Endothelial cell of umbilical vein (primary cell): ENCODE data around the gene TENT5C.

Experiments used
- GATA2 ChIP-seq: IDR thresholded peaks from 2 replicates; pipeline ENCODE4 v1.7.0; 2011; ENCODE audit warnings: low read depth, mild to moderate bottlenecking, moderate library complexity, mixed read lengths, low read length; ENCODE audit not compliant: insufficient read length, insufficient read depth
- TF ChIP-seq, protein P1 (sequence below), 2 donors: IDR thresholded peaks; 1 replicate in 1 of 2; 2 replicates in 1 of 2; pipeline ENCODE4 v1.5.1; 2011; ENCODE audit warnings: low read length in 2 of 2, mild to moderate bottlenecking in 2 of 2, moderate library complexity in 2 of 2, control low read depth in 1 of 2, inconsistent platforms in 1 of 2, low read depth in 1 of 2; ENCODE audit not compliant: insufficient read depth in 1 of 2; ENCODE audit errors: extremely low read depth in 1 of 2

DNA sequence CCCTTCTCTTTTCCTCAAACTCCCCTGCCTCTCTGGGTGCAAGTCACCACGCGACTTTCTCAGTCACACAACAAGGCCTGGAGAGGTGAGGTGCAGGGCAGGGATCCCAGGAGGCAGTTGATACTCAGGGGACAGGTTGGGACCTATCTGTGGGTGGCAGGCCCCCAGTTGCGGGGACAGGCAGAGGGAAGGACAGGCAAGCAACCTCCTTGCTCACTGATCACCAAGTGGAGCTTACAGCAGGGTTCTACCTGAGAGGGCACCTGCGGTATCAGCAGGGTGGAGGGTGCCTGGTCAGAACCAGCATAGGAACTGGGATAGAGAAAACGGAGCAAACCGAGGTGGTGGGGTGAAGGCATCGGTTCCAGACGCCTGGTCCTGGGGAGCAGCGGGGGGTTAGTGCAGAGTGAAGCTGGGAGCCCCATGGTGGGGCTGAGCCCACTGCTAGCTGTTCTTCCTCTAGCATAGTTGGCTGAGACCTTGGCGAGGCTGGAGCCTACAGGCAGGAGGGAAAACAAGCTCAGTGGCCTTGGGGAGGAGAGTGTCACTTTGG is 24.4 kb upstream of the TENT5C start:
- TF ChIP-seq GATA2 = no peak
- TF ChIP-seq, protein P1, sequence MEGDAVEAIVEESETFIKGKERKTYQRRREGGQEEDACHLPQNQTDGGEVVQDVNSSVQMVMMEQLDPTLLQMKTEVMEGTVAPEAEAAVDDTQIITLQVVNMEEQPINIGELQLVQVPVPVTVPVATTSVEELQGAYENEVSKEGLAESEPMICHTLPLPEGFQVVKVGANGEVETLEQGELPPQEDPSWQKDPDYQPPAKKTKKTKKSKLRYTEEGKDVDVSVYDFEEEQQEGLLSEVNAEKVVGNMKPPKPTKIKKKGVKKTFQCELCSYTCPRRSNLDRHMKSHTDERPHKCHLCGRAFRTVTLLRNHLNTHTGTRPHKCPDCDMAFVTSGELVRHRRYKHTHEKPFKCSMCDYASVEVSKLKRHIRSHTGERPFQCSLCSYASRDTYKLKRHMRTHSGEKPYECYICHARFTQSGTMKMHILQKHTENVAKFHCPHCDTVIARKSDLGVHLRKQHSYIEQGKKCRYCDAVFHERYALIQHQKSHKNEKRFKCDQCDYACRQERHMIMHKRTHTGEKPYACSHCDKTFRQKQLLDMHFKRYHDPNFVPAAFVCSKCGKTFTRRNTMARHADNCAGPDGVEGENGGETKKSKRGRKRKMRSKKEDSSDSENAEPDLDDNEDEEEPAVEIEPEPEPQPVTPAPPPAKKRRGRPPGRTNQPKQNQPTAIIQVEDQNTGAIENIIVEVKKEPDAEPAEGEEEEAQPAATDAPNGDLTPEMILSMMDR (IDR thresholded peaks at IDR 0.05; ENCODE audit: extremely low read depth in 1 of 2, insufficient read depth in 1 of 2, low read depth in 1 of 2, low read length in 2 of 2) = no peak
